Thymus (tissue), 11 donors: ENCODE measurements around the gene RABGAP1L. TPM values are rescaled to one million over a fixed set of nuclear protein-coding genes. Genes with fewer than 3 reads are reported as not detected.

ENCODE experiments used
- DNase-seq, 9 donors: peaks; one replicate each; pipeline ENCODE4 v3.0.0-alpha.2; 2013; ENCODE audit warnings: low spot score in 9 of 9, low read depth in 6 of 9, missing footprints in 1 of 9
- H3K27ac ChIP-seq, 2 donors: one replicate each; pipeline ENCODE4 v1.5.1; 2013; ENCODE audit warnings: control low read depth in 1 of 2, low read depth in 1 of 2, low read length in 1 of 2, mild to moderate bottlenecking in 1 of 2, moderate library complexity in 1 of 2
- H3K27me3 ChIP-seq, 2 donors: one replicate each; pipeline ENCODE4 v1.5.1; 2013; ENCODE audit warnings: low read length in 1 of 2; ENCODE audit not compliant: control insufficient read depth in 2 of 2, insufficient read depth in 1 of 2
- H3K36me3 ChIP-seq, 2 donors: one replicate each; pipeline ENCODE4 v1.5.1; 2013; ENCODE audit warnings: low read length in 1 of 2, mild to moderate bottlenecking in 1 of 2, moderate library complexity in 1 of 2; ENCODE audit not compliant: control insufficient read depth in 2 of 2, insufficient read depth in 2 of 2
- H3K4me1 ChIP-seq, 2 donors: one replicate each; pipeline ENCODE4 v1.5.1; 2013; ENCODE audit warnings: low read length in 2 of 2; ENCODE audit not compliant: control insufficient read depth in 2 of 2, insufficient read depth in 2 of 2
- H3K4me3 ChIP-seq, 2 donors: one replicate each; pipeline ENCODE4 v1.5.1; 2013; ENCODE audit warnings: low read length in 2 of 2, control low read depth in 1 of 2, mild to moderate bottlenecking in 1 of 2
- H3K9me3 ChIP-seq, 2 donors: one replicate each; pipeline ENCODE4 v1.5.1; 2013; ENCODE audit warnings: low read length in 1 of 2, mild to moderate bottlenecking in 1 of 2; ENCODE audit not compliant: control insufficient read depth in 2 of 2, insufficient read depth in 1 of 2
- WGBS: extraction: QIAGEN DNeasy Blood & Tissue Kit; methylation state at CpG from one replicate; pipeline ENCODE4 v1.1.7; 2013; 5-methylcytosine and 5-hydroxymethylcytosine counted together
- polyA plus RNA-seq: library from polyadenylated mRNA; stranded (reverse); fragments of 200-250 nt; gene quantifications from one replicate; pipeline ENCODE4 v1.2.3, GENCODE V29; 2013
- total RNA-seq: library from RNA; stranded (reverse); fragments of 120-200 nt; gene quantifications from one replicate; pipeline ENCODE4 v1.2.4, GENCODE V29; 2013
- donor health status: healthy.

The RABGAP1L gene
- total and polyA plus RNA-seq, 2 donors: 30.6 to 37.4 TPM

GRCh38 chr1:174797398-174797797 is 638.1 kb downstream of the RABGAP1L start:
- Histone ChIP-seq H3K36me3 (no peaks in the 10 kb centered on the region), H3K27me3 (no peaks in the 10 kb centered on the region), H3K4me1 (peaks cover 4 to 12% of the 10 kb centered on the region in 2 donors), H3K27ac (no peak overlapping the region), H3K4me3 (no peak overlapping the region), H3K9me3 (no peaks in the 10 kb centered on the region)
- 94% methylated on average over 2 of the region's 2 CpGs for WGBS
- DNase-seq: no peak

- Histone ChIP-seq H3K9me3 (no peaks in the 10 kb centered on the region), H3K36me3 (no peaks in the 10 kb centered on the region), H3K4me1 (peaks cover 4 to 12% of the 10 kb centered on the region in 2 donors), H3K27ac (peak overlapping the region in 1 of 2 donors; percentile 67), H3K4me3 (no peak overlapping the region), H3K27me3 (no peaks in the 10 kb centered on the region)
- 74% methylated on average over 3 of the region's 3 CpGs for WGBS
- no peak for DNase-seq
Observed at GRCh38 chr1:174799136-174799479, 639.8 kb downstream of the RABGAP1L start.

GRCh38 chr1:174800216-174800851 is 641.0 kb downstream of the RABGAP1L start:
- no peak for DNase-seq
- H3K27me3 ChIP-seq: no peaks in the 10 kb centered on the region
- WGBS: 30% methylated on average over 10 of the region's 10 CpGs
- H3K27ac ChIP-seq: peak overlapping the region in 1 of 2 donors; percentile 43
- H3K36me3 ChIP-seq: no peaks in the 10 kb centered on the region
- peaks cover 4 to 12% of the 10 kb centered on the region in 2 donors for H3K4me1 ChIP-seq
- H3K4me3 ChIP-seq: peak overlapping the region; percentile 42 to 56
- H3K9me3 ChIP-seq: no peaks in the 10 kb centered on the region

GRCh38 chr1:174800876-174801275 is 641.6 kb downstream of the RABGAP1L start:
- Histone ChIP-seq H3K27ac (no peak overlapping the region), H3K27me3 (no peaks in the 10 kb centered on the region)
- WGBS: 24% methylated on average over 1 of the region's 1 CpG

GRCh38 chr1:174809755-174810280 is 650.5 kb downstream of the RABGAP1L start:
- no peaks in the 10 kb centered on the region for H3K4me1 ChIP-seq
- H3K36me3 ChIP-seq: no peaks in the 10 kb centered on the region
- WGBS: 81% methylated on average over 2 of the region's 2 CpGs
- no peaks in the 10 kb centered on the region for H3K9me3 ChIP-seq
- DNase-seq: no peak
- no peaks in the 10 kb centered on the region for H3K27me3 ChIP-seq
- no peak overlapping the region for H3K27ac ChIP-seq
- no peak overlapping the region for H3K4me3 ChIP-seq

More at GRCh38 chr1:174800876-174801275, 641.6 kb downstream of the RABGAP1L start:
- Histone ChIP-seq H3K4me1 (peaks cover 4 to 12% of the 10 kb centered on the region in 2 donors), H3K4me3 (no peak overlapping the region), H3K36me3 (no peaks in the 10 kb centered on the region), H3K9me3 (no peaks in the 10 kb centered on the region)
- peak in 1 of 9 donors; percentile 10 for DNase-seq

GRCh38 chr1:174812016-174812415 is 652.7 kb downstream of the RABGAP1L start:
- Histone ChIP-seq H3K9me3 (no peaks in the 10 kb centered on the region), H3K4me3 (no peak overlapping the region), H3K27ac (no peak overlapping the region), H3K4me1 (no peaks in the 10 kb centered on the region), H3K27me3 (no peaks in the 10 kb centered on the region), H3K36me3 (no peaks in the 10 kb centered on the region)
- no peak for DNase-seq

- Histone ChIP-seq H3K27me3 (no peaks in the 10 kb centered on the region), H3K27ac (no peak overlapping the region), H3K4me3 (no peak overlapping the region), H3K4me1 (no peaks in the 10 kb centered on the region), H3K9me3 (no peaks in the 10 kb centered on the region), H3K36me3 (no peaks in the 10 kb centered on the region)
- no peak for DNase-seq
Observed at GRCh38 chr1:174812656-174813055, 653.3 kb downstream of the RABGAP1L start.

GRCh38 chr1:174815036-174815435 is 655.7 kb downstream of the RABGAP1L start:
- Histone ChIP-seq H3K4me3 (no peak overlapping the region), H3K27ac (no peak overlapping the region), H3K36me3 (no peaks in the 10 kb centered on the region), H3K27me3 (no peaks in the 10 kb centered on the region), H3K9me3 (no peaks in the 10 kb centered on the region), H3K4me1 (no peaks in the 10 kb centered on the region)
- DNase-seq: no peak
- WGBS: 93% methylated on average over 3 of the region's 3 CpGs

- Histone ChIP-seq H3K36me3 (no peaks in the 10 kb centered on the region), H3K9me3 (no peaks in the 10 kb centered on the region), H3K4me3 (no peak overlapping the region), H3K27me3 (no peaks in the 10 kb centered on the region), H3K27ac (no peak overlapping the region), H3K4me1 (no peaks in the 10 kb centered on the region)
- DNase-seq: no peak
Observed at GRCh38 chr1:174815474-174815908, 656.2 kb downstream of the RABGAP1L start.
